NB4 (cell line): ENCODE data around the gene GMIP.

Experiments
- DNase-seq: peaks from one replicate; pipeline ENCODE4 v3.0.0; 2010; ENCODE audit warnings: low read depth
- H3K4me3 ChIP-seq: one replicate; pipeline ENCODE4 v1.5.1; 2011; ENCODE audit warnings: mild to moderate bottlenecking, low read depth, low read length, moderate library complexity
- CTCF ChIP-seq: IDR thresholded peaks from one replicate; pipeline ENCODE4 v1.5.1; 2012; ENCODE audit warnings: low read depth, low read length
- MAX ChIP-seq: IDR thresholded peaks from 2 replicates; pipeline ENCODE4 v1.6.1; 2011; ENCODE audit warnings: low read depth, low read length
- MYC ChIP-seq: IDR thresholded peaks from 2 replicates; pipeline ENCODE4 v1.6.1; 2011; ENCODE audit warnings: low read depth, low read length
- POLR2A ChIP-seq: IDR thresholded peaks from 2 replicates; pipeline ENCODE4 v1.6.1; 2011; ENCODE audit warnings: mild to moderate bottlenecking; ENCODE audit not compliant: insufficient read length; ENCODE audit errors: extremely low read depth

GMIP gene

GRCh38 chr19:19619849-19620210, 23.6 kb downstream of the GMIP start:
- no peak for DNase-seq
- H3K4me3 ChIP-seq, result no peak overlapping the region
- TF ChIP-seq MYC (no peak), CTCF (no peak)

GRCh38 chr19:19619181-19619848, 24.1 kb downstream of the GMIP start:
- TF ChIP-seq POLR2A (no peak), CTCF (no peak), MYC (no peak), MAX (no peak)
- DNase-seq, result no peak
- H3K4me3 ChIP-seq, result no peak overlapping the region

- H3K4me3 ChIP-seq, result peak within 1 kb of the TSS; percentile 43
- DNase-seq, result peak; percentile 97
- TF ChIP-seq MYC (peak; percentile 69), POLR2A (peak; percentile 47), CTCF (no peak), MAX (peak; percentile 74)
These were observed 25.0 kb downstream of the GMIP start, which contains the start of gene PBX4 for GRCh38 chr19:19618219-19619051. Gene PBX4, minus strand, starts transcription at chr19:19618687. Its CDS starts 58 bp downstream, at chr19:19618629.

- no peak overlapping the region for H3K4me3 ChIP-seq
- DNase-seq, result peak; percentile 37
- TF ChIP-seq CTCF (no peak), MAX (no peak), MYC (no peak), POLR2A (no peak)
These were observed 28.4 kb downstream of the GMIP start for GRCh38 chr19:19615086-19615485.

GRCh38 chr19:19613506-19613905, 30.0 kb downstream of the GMIP start:
- DNase-seq, result no peak
- no peak for TF ChIP-seq MAX
- no peak for TF ChIP-seq POLR2A
- no peak for TF ChIP-seq CTCF
- no peak for TF ChIP-seq MYC
- no peak overlapping the region for H3K4me3 ChIP-seq
